Left lung (tissue), 10 donors: ENCODE measurements around the gene QSOX2. TPM values are rescaled to one million over a fixed set of nuclear protein-coding genes. Genes with fewer than 3 reads are reported as not detected.
A peak's percentile ranks its signal among the peaks of the same experiment; 100 is the strongest.

Experiments
- ATAC-seq: fragments of 200-7000 bp; cut with Tn5 transposase; one replicate; pipeline ENCODE4 v1.9.1; 2020; ENCODE audit warnings: moderate library complexity
- DNase-seq, 4 donors: peaks; one replicate each; pipeline ENCODE4 v3.0.0-alpha.2; 2013 to 2020
- H3K27ac ChIP-seq, 2 donors: fragments of 200-600 bp; sonication (generic) in 1 of 2; one replicate each; pipeline versions ENCODE4 v1.5.0 to v1.8.0; 2020 to 2021
- H3K27me3 ChIP-seq, 2 donors: fragments of 200-600 bp; sonication (generic) in 1 of 2; one replicate each; pipeline versions ENCODE4 v1.5.0 to v1.8.0; 2020 to 2021
- H3K36me3 ChIP-seq, 2 donors: fragments of 200-600 bp; sonication (generic) in 1 of 2; one replicate each; pipeline versions ENCODE4 v1.5.0 to v1.8.0; 2020 to 2021
- H3K4me1 ChIP-seq, 2 donors: fragments of 200-600 bp; one replicate each; pipeline ENCODE4 v1.8.0; 2021
- H3K4me3 ChIP-seq, 2 donors: fragments of 200-600 bp; sonication (generic) in 1 of 2; one replicate each; pipeline versions ENCODE4 v1.5.0 to v1.8.0; 2020 to 2021; ENCODE audit warnings: mild to moderate bottlenecking in 1 of 2
- H3K9me3 ChIP-seq, 2 donors: fragments of 200-600 bp; sonication (generic) in 1 of 2; one replicate each; pipeline versions ENCODE4 v1.5.0 to v1.8.0; 2020 to 2021
- CTCF ChIP-seq, 2 donors: fragments of 200-600 bp; sonication (generic) in 1 of 2; IDR thresholded peaks; one replicate each; pipeline versions ENCODE4 v1.5.0 to v1.8.0; 2021; ENCODE audit warnings: antibody characterized with exemption in 2 of 2
- intact Hi-C, 2 donors: fragments of 100-400 bp; cut with DNase I; formaldehyde crosslinking; loops; one replicate each; pipeline versions ENCODE4 v1.11.2 to v1.14.2; 2022
- polyA plus RNA-seq, 6 donors: library from polyadenylated mRNA; unstranded; fragments of 120-200 nt; gene quantifications; one replicate each; pipeline ENCODE4 v1.2.1, GENCODE V29; 2013; ENCODE audit not compliant: insufficient read length in 6 of 6
- total RNA-seq, 2 donors: library from RNA; stranded (reverse); fragmentation: NEBNext Ultra II Directional; extraction: Animal tissue kit (Norgen Biotek cat#: 25700); gene quantifications; one replicate each; pipeline ENCODE4 v1.2.1, GENCODE V29; 2021
- donor health status: DM: no; HTN: yes; CAD: no.
- donor health status: DM: no; HTN: no; CAD: no.

The QSOX2 gene
- total and polyA plus RNA-seq, 8 donors: 9.5 to 15.4 (median 12.0) TPM

DNA sequence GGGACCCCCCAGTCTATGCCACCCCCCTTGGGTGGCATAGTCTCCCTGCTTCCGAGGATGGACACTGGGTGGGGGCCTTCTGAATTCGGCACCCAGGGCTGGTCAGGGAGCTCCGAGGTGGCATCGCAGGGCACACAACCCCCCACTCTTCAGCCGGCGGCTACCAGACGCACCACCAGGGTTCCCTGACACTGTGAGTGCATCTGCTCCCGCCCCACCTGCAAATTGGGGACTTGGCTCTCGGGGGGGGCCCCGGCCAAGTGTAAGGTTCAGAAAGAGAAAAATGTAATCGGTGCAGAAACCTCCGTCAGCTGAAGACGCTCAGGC lies 12.7 kb upstream of the QSOX2 start:
- Histone ChIP-seq H3K27ac (no peak overlapping the region), H3K4me1 (no peaks in the 10 kb centered on the region), H3K27me3 (peaks cover 0 to 54% of the 10 kb centered on the region in 2 donors), H3K4me3 (no peak overlapping the region), H3K36me3 (no peaks in the 10 kb centered on the region), H3K9me3 (no peaks in the 10 kb centered on the region)
- DNase-seq (peak in 1 of 4 donors; percentile 52), ATAC-seq (no peak)
- TF ChIP-seq CTCF (IDR thresholded peaks at IDR 0.05): no peak
- intact Hi-C loops: no loop called here

GRCh38 chr9:136257381-136258298 lies 12.0 kb upstream of the QSOX2 start:
- DNase-seq: peak in 1 of 4 donors; percentile 71
- Histone ChIP-seq H3K27me3 (peaks cover 0 to 59% of the 10 kb centered on the region in 2 donors), H3K36me3 (no peaks in the 10 kb centered on the region), H3K9me3 (no peaks in the 10 kb centered on the region), H3K4me1 (no peaks in the 10 kb centered on the region), H3K4me3 (no peak overlapping the region), H3K27ac (no peak overlapping the region)
- TF ChIP-seq CTCF (IDR thresholded peaks at IDR 0.05): no peak
- no peak for ATAC-seq
- intact Hi-C loops: no loop called here

DNA sequence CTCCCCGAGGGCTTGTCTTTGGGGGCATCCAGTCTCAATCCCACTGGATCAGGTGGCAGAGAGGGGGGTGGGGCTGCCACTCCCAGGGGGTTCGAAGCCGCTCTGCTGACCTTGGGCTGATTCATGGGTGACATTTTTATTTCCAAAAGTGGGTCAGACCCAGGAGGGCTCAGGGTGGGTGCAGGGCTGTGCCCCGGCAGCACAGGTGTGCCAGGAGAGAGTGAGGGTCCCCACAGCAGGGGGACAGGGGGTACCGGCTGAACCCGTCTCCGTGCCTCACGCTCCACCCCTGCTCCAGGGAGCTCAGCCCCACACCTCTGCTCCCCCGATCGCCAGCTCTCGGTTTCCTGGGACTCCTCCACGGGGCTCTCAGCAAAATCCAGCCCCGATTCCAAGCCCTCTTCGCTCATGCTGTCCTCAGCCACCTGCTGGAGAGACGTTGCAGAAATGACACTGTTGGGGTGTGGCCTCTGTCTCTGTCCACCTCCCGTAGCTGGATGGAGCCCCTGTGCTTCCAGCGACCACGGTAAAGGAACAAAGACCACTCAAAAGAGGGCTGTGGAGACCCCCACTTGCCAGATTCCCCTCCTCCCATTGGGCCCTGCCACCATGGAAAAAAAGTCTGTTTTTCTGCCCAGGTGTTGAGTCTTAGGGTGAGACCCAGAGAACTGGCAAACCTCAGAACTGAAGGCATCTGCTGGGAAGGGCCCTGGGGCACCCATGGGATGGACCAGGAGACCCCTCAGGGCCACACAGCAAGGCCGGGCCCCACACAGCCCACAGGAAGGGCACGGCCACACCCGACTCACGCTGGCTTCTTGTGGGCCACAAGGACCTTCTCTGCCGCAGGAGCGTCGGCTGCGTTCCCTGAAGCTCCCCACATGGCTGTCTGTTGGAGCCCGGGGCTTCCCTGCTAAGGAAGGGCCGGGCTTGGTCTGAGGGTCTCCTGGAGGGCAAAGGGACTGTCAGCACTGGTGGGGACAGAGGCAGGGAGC lies 10.6 kb upstream of the QSOX2 start:
- intact Hi-C loops: no loop called here
- no peak overlapping the region for H3K27ac ChIP-seq
- no peak for TF ChIP-seq CTCF (IDR thresholded peaks at IDR 0.05)
- H3K9me3 ChIP-seq: no peaks in the 10 kb centered on the region
- H3K27me3 ChIP-seq: peaks cover 0 to 59% of the 10 kb centered on the region in 2 donors
- DNase-seq (peak in 1 of 4 donors; percentile 59), ATAC-seq (no peak)
- H3K4me3 ChIP-seq: no peak overlapping the region
- no peaks in the 10 kb centered on the region for H3K4me1 ChIP-seq
- no peaks in the 10 kb centered on the region for H3K36me3 ChIP-seq

- Histone ChIP-seq H3K4me1 (no peaks in the 10 kb centered on the region), H3K9me3 (no peaks in the 10 kb centered on the region), H3K36me3 (no peaks in the 10 kb centered on the region), H3K4me3 (no peak overlapping the region), H3K27me3 (peaks cover 0 to 59% of the 10 kb centered on the region in 2 donors), H3K27ac (no peak overlapping the region)
- no peak for TF ChIP-seq CTCF (IDR thresholded peaks at IDR 0.05)
- ATAC-seq: no peak
- intact Hi-C loops: no loop called here
- DNase-seq: peak in 1 of 4 donors; percentile 22
Measured at GRCh38 chr9:136255166-136255538, 9.5 kb upstream of the QSOX2 start.
